ENCODE measurements around the gene ADAMTSL3. TPM values are rescaled to one million over a fixed set of nuclear protein-coding genes. Genes with fewer than 3 reads are reported as not detected.

The ADAMTSL3 gene
- total and polyA plus RNA-seq, 8 donors, result 10.5 to 27.6 (median 17.4) TPM

- Histone ChIP-seq H3K36me3 (no peaks in the 10 kb centered on the region), H3K27ac (no peak overlapping the region), H3K4me3 (no peak overlapping the region), H3K9me3 (no peaks in the 10 kb centered on the region), H3K4me1 (no peaks in the 10 kb centered on the region), H3K27me3 (no peaks in the 10 kb centered on the region)
- intact Hi-C loops (cut with DNase I), result no loop called here
- ATAC-seq (peak; percentile 22), DNase-seq (peak in 1 of 4 donors; percentile 55)
- TF ChIP-seq, protein P1, sequence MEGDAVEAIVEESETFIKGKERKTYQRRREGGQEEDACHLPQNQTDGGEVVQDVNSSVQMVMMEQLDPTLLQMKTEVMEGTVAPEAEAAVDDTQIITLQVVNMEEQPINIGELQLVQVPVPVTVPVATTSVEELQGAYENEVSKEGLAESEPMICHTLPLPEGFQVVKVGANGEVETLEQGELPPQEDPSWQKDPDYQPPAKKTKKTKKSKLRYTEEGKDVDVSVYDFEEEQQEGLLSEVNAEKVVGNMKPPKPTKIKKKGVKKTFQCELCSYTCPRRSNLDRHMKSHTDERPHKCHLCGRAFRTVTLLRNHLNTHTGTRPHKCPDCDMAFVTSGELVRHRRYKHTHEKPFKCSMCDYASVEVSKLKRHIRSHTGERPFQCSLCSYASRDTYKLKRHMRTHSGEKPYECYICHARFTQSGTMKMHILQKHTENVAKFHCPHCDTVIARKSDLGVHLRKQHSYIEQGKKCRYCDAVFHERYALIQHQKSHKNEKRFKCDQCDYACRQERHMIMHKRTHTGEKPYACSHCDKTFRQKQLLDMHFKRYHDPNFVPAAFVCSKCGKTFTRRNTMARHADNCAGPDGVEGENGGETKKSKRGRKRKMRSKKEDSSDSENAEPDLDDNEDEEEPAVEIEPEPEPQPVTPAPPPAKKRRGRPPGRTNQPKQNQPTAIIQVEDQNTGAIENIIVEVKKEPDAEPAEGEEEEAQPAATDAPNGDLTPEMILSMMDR (IDR thresholded peaks at IDR 0.05), result no peak
These were observed 192.9 kb downstream of the ADAMTSL3 start for GRCh38 chr15:83846847-83847246.

DNA sequence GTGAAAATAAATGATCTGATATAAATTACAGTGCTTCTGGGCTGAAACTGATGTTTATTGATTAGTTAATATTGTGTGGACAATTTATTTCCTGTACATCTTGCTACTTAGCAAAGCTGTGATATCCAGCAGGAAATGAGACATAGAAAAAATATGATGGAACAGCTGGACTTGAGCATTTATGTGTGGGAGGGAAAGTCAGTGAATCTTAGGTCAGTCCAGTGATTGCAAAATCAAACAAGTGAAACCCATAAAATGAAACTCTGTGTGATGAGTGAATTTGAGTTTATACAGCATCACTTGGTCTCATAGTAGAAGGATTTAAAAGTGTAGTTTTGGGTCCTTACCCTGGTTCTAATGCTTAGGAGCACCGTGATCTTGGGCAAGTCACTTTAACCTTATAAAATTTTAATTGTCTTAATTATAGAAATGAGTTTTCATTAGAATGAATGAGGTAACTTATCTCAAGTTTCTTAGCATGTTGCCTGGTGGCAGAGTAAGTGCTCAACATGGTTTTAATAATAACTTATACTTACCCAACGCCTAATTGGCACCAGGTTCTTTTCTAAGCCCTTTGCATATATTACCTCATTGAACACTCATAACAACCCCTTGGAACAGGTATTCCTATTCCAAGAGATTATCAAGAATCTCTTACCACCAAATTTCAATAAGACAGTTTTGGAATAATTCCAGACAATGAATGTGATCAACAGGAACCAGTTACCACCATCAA is 194.6 kb downstream of the ADAMTSL3 start:
- DNase-seq (peak in 2 of 4 donors; percentile 49 to 78), ATAC-seq (peak; percentile 36)
- intact Hi-C loops (cut with DNase I), result no loop called here
- Histone ChIP-seq H3K4me1 (no peaks in the 10 kb centered on the region), H3K9me3 (no peaks in the 10 kb centered on the region), H3K4me3 (no peak overlapping the region), H3K36me3 (no peaks in the 10 kb centered on the region), H3K27ac (no peak overlapping the region), H3K27me3 (no peaks in the 10 kb centered on the region)
- TF ChIP-seq, protein P1 (IDR thresholded peaks at IDR 0.05), result no peak

DNA sequence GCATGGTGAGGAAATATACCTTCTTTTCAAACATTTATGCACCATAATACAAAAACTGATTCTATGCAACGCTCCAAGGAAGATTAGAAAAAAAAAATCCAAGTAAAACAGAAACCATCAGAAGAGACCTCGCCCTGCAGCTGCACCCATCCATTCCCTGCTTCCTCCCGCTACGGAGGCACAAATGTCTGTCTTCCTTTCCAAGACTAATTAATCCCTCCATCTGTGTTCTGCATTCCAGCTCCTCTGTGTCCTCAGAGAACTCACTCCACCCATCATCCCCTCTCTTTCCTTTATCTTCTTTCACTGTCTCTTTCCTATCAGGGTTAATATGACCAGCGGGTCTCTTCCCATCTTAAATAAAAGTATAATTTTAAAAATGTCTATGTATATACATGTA is 196.1 kb downstream of the ADAMTSL3 start:
- no peak for DNase-seq
- ATAC-seq, result no peak

DNA sequence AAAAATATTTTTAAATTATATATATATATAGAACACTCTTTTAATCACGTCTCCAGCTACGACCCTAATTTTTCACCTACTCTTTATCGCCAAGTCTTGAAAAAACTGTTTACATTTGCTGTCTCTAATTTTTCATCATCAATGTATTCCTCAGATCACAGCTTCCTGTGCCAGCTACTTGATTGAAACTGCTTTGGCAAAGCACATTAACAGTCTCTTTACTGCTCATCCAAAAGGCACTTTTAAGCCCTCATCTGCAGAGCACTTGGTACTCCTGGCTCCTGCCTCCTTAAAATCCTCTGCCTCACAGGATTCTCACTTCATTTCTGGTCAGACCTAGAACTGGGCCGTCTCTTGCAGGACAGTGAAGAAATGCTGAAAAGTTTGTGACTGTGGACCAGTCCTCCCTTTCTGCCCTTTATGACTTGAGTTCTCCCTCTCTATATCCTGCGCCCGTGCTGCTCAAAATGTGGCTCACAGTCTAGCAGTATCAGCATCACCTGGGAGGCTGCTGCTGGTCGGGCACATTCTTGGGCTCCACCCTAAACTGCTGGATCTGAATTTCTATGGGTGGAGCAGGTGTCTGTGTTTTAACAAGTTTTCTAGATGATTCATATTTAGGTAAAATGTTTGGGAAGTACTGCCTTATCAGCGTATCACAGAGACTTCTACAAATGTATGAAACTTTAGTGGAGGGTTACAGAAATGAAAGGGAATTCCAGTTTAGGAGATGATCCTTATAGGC is 196.8 kb downstream of the ADAMTSL3 start:
- intact Hi-C loops (cut with DNase I), result no loop called here
- H3K4me1 ChIP-seq, result no peaks in the 10 kb centered on the region
- no peaks in the 10 kb centered on the region for H3K27me3 ChIP-seq
- no peak for DNase-seq
- TF ChIP-seq, protein P1 (IDR thresholded peaks at IDR 0.05), result no peak
- no peak overlapping the region for H3K27ac ChIP-seq
- no peaks in the 10 kb centered on the region for H3K9me3 ChIP-seq
- H3K36me3 ChIP-seq, result no peaks in the 10 kb centered on the region
- no peak overlapping the region for H3K4me3 ChIP-seq
- ATAC-seq, result no peak

More for the DNA sequence above, 196.1 kb downstream of the ADAMTSL3 start:
- H3K4me3 ChIP-seq, result no peak overlapping the region
- H3K9me3 ChIP-seq, result no peaks in the 10 kb centered on the region
- TF ChIP-seq, protein P1 (IDR thresholded peaks at IDR 0.05), result no peak
- intact Hi-C loops (cut with DNase I), result no loop called here
- H3K36me3 ChIP-seq, result no peaks in the 10 kb centered on the region
- no peaks in the 10 kb centered on the region for H3K4me1 ChIP-seq
- H3K27me3 ChIP-seq, result no peaks in the 10 kb centered on the region
- H3K27ac ChIP-seq, result no peak overlapping the region

- H3K4me1 ChIP-seq, result no peaks in the 10 kb centered on the region
- no peak for DNase-seq
- H3K36me3 ChIP-seq, result no peaks in the 10 kb centered on the region
- no peak for ATAC-seq
- H3K27me3 ChIP-seq, result no peaks in the 10 kb centered on the region
- TF ChIP-seq, protein P1 (IDR thresholded peaks at IDR 0.05), result no peak
- no peak overlapping the region for H3K4me3 ChIP-seq
- no peak overlapping the region for H3K27ac ChIP-seq
- intact Hi-C loops (cut with DNase I), result no loop called here
- H3K9me3 ChIP-seq, result no peaks in the 10 kb centered on the region
These were observed 199.3 kb downstream of the ADAMTSL3 start for GRCh38 chr15:83853232-83853631.
